HG03135 (cell line): ENCODE results near the gene FAM83G.
A peak's percentile ranks its signal among the peaks of the same experiment; 100 is the strongest.
"Not testable (repeated sequence)": the region's sequence is repeated elsewhere in the genome, so short reads cannot be mapped to it uniquely, and the experiment has no call there.

Source experiments
- ATAC-seq: cut with Tn5 transposase; IDR thresholded peaks from one replicate; pipeline ENCODE4 v1.9.1; 2021; ENCODE audit warnings: mild to moderate bottlenecking, moderate library complexity; ENCODE audit not compliant: unreplicated experiment

Gene FAM83G

DNA sequence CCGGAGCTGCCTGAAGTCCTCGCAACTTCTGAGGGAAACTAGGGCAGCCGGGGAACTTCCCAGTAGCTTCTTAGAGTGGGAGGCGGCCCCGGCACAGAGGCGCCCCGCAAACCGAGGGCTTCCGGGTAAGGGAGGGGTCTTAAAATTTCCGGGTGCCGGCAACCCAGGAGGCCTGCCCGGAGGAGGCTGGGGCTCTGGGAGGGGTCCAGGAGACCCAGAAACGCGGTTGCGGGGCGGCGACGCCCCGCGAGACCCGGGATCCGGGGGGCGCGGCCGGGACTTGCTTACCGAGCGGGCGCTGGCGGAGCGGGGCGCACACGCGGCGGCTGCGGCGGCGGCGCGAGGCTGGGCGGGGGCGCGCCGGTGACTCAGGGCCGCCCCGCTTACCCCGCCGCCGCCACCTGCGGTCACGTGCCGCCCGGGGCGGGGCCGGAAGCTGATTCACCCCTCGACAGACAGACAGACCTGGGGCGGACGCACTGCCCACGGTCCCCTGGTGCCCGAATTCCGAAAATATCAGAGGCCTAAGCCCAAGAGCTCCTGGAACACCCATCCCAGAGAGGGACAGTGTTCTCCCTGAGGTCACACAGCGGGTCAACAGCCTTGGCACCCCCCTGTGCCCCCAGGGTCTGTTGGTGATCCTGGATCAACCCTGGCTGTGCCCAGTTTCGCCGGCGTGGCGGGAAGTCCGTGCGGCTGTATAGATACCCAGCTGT lies at the start of gene FAM83G:
TSS of gene FAM83G (minus strand) at position 344 of the 716 bp plus-strand sequence. CDS start 723 bp downstream, outside the sequence.
- peak; percentile 70 for ATAC-seq

GRCh38 chr17:19048826-19049225 lies 44.3 kb upstream of the FAM83G start:
- not testable (repeated sequence) for ATAC-seq

- ATAC-seq: not testable (repeated sequence)
Observed at GRCh38 chr17:19047510-19047909, 42.9 kb upstream of the FAM83G start.

- ATAC-seq: not testable (repeated sequence)
Observed at GRCh38 chr17:19046782-19047375, 42.3 kb upstream of the FAM83G start, which contains the start of gene GRAP. GRAP (minus strand) TSS chr17:19046957; CDS start chr17:19046926, 31 bp downstream.

DNA sequence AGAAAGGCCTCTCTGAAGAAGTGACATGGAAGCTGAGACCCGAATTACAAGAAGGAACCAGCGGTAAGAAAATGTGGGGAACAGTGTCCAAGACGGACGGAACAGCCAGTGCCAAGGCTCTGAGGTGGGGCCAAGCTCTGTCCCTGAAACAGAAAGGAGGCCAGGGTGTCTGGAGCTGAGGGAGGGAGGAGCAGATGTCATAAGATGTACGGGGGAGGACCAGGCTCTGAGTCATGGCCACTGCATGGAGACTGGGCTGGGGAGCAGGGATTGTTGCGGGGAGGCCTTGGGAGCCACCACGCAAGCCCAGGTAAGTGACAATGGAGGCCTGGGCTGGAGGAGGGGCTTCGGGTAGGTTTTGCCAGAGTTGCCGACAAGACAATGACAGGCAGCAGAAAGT lies 40.1 kb upstream of the FAM83G start:
- ATAC-seq: not testable (repeated sequence)

DNA sequence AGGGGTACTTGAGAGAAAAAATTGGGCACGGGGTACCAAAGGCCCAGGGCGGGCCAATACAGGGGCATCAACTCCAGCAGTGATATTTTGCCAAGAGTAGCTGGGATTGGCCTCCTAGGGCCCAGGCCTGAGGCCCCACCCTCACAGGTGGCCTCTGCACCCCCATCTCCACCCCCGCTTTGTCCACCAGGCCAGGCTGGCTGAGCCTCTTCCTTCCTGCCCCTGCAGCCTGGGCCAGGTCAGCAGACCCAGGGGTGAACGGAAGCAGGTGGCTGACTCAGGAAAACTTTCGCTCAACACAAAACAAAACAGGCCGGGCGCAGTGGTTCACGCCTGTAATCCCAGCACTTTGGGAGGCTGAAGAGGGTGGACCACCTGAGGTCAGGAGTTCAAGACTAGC lies 38.5 kb upstream of the FAM83G start:
- ATAC-seq: not testable (repeated sequence)

DNA sequence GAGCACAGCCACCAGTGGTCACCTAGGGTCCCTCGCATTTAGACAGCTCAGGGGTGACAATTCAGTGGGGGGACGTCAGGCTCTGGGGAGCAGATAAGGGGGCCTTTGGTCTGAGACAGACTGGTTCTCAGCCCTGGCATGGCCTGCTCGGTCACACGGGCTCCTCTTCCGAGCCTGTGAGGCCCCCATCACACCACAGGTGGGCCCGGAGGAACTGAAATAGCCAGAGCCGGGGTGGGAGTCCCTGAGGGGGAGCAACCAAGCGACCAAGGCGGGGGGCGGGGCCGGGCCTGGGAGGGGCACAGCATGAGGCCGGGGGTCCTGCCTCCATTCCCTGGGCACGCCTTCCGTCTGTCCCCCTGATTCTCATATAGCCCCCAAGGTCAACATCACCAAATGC lies 37.8 kb upstream of the FAM83G start:
- not testable (repeated sequence) for ATAC-seq

DNA sequence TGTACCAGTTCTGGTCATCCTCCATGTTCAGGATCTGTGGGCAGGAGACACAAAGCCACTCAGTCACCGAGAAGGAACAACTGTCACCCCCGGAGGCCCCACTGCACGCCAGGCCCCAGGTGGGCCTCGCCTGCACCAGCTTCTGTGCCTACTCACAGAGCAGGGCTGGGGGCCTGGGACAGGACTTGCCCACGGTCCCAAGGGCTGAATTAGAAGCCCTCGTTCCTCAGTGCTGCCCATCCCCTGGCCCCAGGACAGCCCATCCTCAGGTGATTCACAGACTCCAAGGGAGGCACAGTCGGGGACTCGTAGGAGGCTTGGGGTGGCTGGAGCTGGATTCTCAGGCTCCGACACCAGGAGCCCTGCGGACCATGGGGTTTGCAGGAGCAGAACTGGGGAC lies 37.3 kb upstream of the FAM83G start:
- not testable (repeated sequence) for ATAC-seq

- not testable (repeated sequence) for ATAC-seq
Observed at GRCh38 chr17:19040350-19040749, 35.8 kb upstream of the FAM83G start.

DNA sequence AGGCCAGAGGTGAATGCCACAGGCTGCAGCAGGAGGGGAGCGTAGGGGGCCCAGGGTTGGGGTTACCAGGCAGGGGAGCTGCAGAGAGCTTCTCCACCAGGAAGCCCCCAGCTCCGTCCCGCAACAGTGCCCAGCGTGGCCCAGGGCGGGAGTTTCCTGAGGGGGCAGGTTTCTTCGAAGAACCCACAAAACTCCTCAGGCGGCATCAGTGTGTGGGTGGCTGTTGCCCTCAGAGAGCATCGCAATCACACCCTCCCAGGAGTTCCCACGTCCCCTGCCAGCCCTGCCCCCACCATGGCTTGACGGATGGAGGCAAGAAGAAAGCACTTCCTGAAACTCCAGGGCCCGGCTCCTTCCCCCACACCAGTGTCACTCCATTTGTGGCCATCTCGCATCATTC lies 34.2 kb upstream of the FAM83G start:
- ATAC-seq: not testable (repeated sequence)

- not testable (repeated sequence) for ATAC-seq
Observed at GRCh38 chr17:19038007-19038406, 33.4 kb upstream of the FAM83G start.

DNA sequence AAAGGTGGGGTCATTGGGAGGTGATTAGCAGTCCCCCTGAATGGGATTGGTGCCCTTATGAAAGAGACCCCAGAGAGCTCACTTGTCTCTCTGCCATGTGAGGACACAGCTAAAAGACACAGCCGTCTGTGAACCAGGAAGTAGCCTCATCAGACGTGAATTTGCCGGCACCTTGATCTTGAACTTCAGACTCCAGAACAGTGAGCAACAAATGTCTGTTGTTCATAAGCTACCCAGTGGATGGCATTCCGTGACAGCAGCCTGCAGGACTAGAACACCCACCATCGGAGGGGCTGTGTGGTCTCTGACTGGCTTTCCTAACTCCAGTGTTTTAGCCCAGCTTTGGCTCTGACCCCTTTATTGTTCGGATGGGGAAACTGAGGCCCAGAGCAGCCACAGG lies 33.0 kb upstream of the FAM83G start:
- not testable (repeated sequence) for ATAC-seq

- not testable (repeated sequence) for ATAC-seq
Observed at GRCh38 chr17:19036186-19036585, 31.6 kb upstream of the FAM83G start.

- peak; percentile 46 for ATAC-seq
Observed at GRCh38 chr17:19032377-19032988, 27.9 kb upstream of the FAM83G start.

DNA sequence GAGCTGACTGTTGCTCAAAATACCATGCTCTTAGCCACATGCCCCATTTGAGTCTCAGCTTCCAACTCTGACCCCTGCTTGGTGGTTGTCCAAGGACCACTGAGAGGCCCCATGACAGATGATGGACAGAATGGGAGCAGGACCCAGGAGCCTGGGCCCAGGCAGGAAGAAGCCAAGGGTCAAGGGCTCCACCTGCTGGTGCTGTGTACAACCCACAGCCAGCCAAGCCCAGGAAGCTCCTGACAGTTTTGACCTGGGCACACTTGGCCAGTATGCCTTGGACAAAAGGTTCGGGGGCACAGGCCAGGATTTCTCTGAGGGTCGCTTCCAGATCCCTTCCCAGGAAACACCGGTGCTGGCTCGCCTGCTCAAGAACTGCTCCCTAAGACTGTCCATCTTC lies 27.2 kb upstream of the FAM83G start:
- not testable (repeated sequence) for ATAC-seq

GRCh38 chr17:19030771-19031449 lies 26.3 kb upstream of the FAM83G start:
- ATAC-seq: not testable (repeated sequence)

DNA sequence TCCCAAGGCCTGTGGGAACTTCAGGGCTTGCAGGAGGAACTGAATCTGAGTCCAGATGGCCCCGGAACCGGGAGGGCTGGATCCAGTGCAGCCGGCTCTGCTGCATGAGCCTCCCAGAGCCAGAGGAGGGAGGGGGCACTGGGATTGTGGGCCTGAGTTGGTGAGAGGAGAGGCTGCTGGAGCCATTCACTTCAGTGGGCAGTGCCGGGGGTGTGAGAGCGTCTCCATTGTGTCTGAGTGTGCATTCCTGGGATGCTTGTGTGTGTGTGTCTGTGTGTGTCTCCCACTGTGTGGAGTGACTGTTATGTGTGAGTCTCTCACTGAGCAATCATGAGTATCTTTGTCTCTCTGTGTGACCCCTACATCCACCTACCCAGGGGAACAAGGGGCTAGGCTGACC lies 25.2 kb upstream of the FAM83G start:
- ATAC-seq: not testable (repeated sequence)

GRCh38 chr17:19028671-19029070 lies 24.1 kb upstream of the FAM83G start:
- ATAC-seq: not testable (repeated sequence)

- no peak for ATAC-seq
Observed at GRCh38 chr17:19024101-19025078, 19.8 kb upstream of the FAM83G start.
